HepG2 (cell line): ENCODE measurements around the gene SOBP.

Source experiments
- GTF3A ChIP-seq: sonication (generic); formaldehyde crosslinking; conservative IDR thresholded peaks from 2 replicates; pipeline ENCODE4 v1.4.0; 2020; ENCODE audit warnings: mild to moderate bottlenecking, missing genetic modification reagents
- POLR2A ChIP-seq, 2 experiments: IDR thresholded peaks; 2 replicates each; pipeline ENCODE4 v1.6.1; 2011; ENCODE audit warnings: low read depth in 2 of 2, low read length in 2 of 2, mild to moderate bottlenecking in 1 of 2, moderate library complexity in 1 of 2; ENCODE audit not compliant: insufficient read depth in 1 of 2
- SP2 ChIP-seq: sonication (generic); formaldehyde crosslinking; IDR thresholded peaks from 2 replicates; pipeline ENCODE4 v1.5.1; 2020; ENCODE audit warnings: mild to moderate bottlenecking, missing genetic modification reagents

GRCh38 chr6:107616775-107617174, 126.9 kb downstream of the SOBP start:
- TF ChIP-seq GTF3A (no peak), POLR2A (IDR thresholded peaks at IDR 0.05; ENCODE audit: insufficient read depth in 1 of 2, low read depth in 2 of 2, low read length in 2 of 2) (no peak), SP2 (CRISPR knock-in tag) (no peak)
